ENCODE data around the gene SCN3B. TPM values are rescaled to one million over a fixed set of nuclear protein-coding genes. Genes with fewer than 3 reads are reported as not detected.

The SCN3B gene
- total RNA-seq, 1 donor from 2014 or later, result 2.5 TPM

- H3K27me3 Mint-ChIP-seq, result peaks cover 4% of the 10 kb centered on the region
- H3K27ac Mint-ChIP-seq, result no peak overlapping the region
- no peak for TF ChIP-seq CTCF (conservative IDR thresholded peaks at IDR 0.05)
- no peak for DNase-seq (ENCODE audit: extremely low spot score, unreplicated experiment)
- H3K36me3 Mint-ChIP-seq, result no peaks in the 10 kb centered on the region
- no peaks in the 10 kb centered on the region for H3K9me3 Mint-ChIP-seq
- H3K4me3 Mint-ChIP-seq, result no peak overlapping the region
- H3K4me1 Mint-ChIP-seq (ENCODE audit: unreplicated experiment), result peaks cover 3% of the 10 kb centered on the region
These were observed 24.3 kb downstream of the SCN3B start for GRCh38 chr11:123630126-123630608.

- H3K36me3 Mint-ChIP-seq, result peaks cover 3% of the 10 kb centered on the region
- no peaks in the 10 kb centered on the region for H3K27me3 Mint-ChIP-seq
- H3K4me3 Mint-ChIP-seq, result no peak overlapping the region
- no peak for DNase-seq (ENCODE audit: extremely low spot score, unreplicated experiment)
- no peaks in the 10 kb centered on the region for H3K9me3 Mint-ChIP-seq
- no peak for TF ChIP-seq CTCF (conservative IDR thresholded peaks at IDR 0.05)
- H3K27ac Mint-ChIP-seq, result no peak overlapping the region
- peaks cover 3% of the 10 kb centered on the region for H3K4me1 Mint-ChIP-seq (ENCODE audit: unreplicated experiment)
These were observed 25.3 kb downstream of the SCN3B start for GRCh38 chr11:123628936-123629683.

- peaks cover 3% of the 10 kb centered on the region for H3K4me1 Mint-ChIP-seq (ENCODE audit: unreplicated experiment)
- peaks cover 3% of the 10 kb centered on the region for H3K36me3 Mint-ChIP-seq
- no peak overlapping the region for H3K27ac Mint-ChIP-seq
- H3K9me3 Mint-ChIP-seq, result no peaks in the 10 kb centered on the region
- no peak for DNase-seq (ENCODE audit: extremely low spot score, unreplicated experiment)
- no peak overlapping the region for H3K4me3 Mint-ChIP-seq
- no peaks in the 10 kb centered on the region for H3K27me3 Mint-ChIP-seq
- TF ChIP-seq CTCF (conservative IDR thresholded peaks at IDR 0.05), result no peak
These were observed 29.4 kb downstream of the SCN3B start for GRCh38 chr11:123624974-123625373.

- no peaks in the 10 kb centered on the region for H3K27me3 Mint-ChIP-seq
- no peaks in the 10 kb centered on the region for H3K4me1 Mint-ChIP-seq (ENCODE audit: unreplicated experiment)
- H3K27ac Mint-ChIP-seq, result no peak overlapping the region
- DNase-seq (ENCODE audit: extremely low spot score, unreplicated experiment), result no peak
- peaks cover 3% of the 10 kb centered on the region for H3K36me3 Mint-ChIP-seq
- H3K4me3 Mint-ChIP-seq, result no peak overlapping the region
- TF ChIP-seq CTCF (conservative IDR thresholded peaks at IDR 0.05), result no peak
- H3K9me3 Mint-ChIP-seq, result no peaks in the 10 kb centered on the region
These were observed 31.8 kb downstream of the SCN3B start for GRCh38 chr11:123622576-123622975.

- peaks cover 3% of the 10 kb centered on the region for H3K36me3 Mint-ChIP-seq
- no peak for TF ChIP-seq CTCF (conservative IDR thresholded peaks at IDR 0.05)
- no peak overlapping the region for H3K27ac Mint-ChIP-seq
- H3K4me3 Mint-ChIP-seq, result no peak overlapping the region
- no peaks in the 10 kb centered on the region for H3K27me3 Mint-ChIP-seq
- no peak for DNase-seq (ENCODE audit: extremely low spot score, unreplicated experiment)
- H3K9me3 Mint-ChIP-seq, result no peaks in the 10 kb centered on the region
- H3K4me1 Mint-ChIP-seq (ENCODE audit: unreplicated experiment), result no peaks in the 10 kb centered on the region
These were observed 37.8 kb downstream of the SCN3B start for GRCh38 chr11:123616505-123617198.
